CD14-positive monocyte (primary cell): ENCODE measurements around the gene MLN. TPM values are rescaled to one million over a fixed set of nuclear protein-coding genes. Genes with fewer than 3 reads are reported as not detected.

Source experiments
- DNase-seq, 3 donors: peaks; one replicate each; pipeline ENCODE4 v3.0.0-alpha.2; 2011 to 2022
- H2AFZ ChIP-seq: 2 replicates; pipeline ENCODE4 v1.6.0; 2012; ENCODE audit warnings: mild to moderate bottlenecking, low read depth, low read length, inconsistent platforms; ENCODE audit not compliant: insufficient read depth, poor library complexity, severe bottlenecking
- H3K27ac ChIP-seq, 2 donors: 1 replicate in 1 of 2; 2 replicates in 1 of 2; pipeline ENCODE4 v1.5.1; 2012 to 2013; ENCODE audit warnings: low read length in 2 of 2, control low read depth in 1 of 2, inconsistent platforms in 1 of 2, low read depth in 1 of 2, mild to moderate bottlenecking in 1 of 2
- H3K27me3 ChIP-seq, 2 donors: one replicate each; pipeline versions ENCODE4 v1.6.0 to v1.6.1; 2011 to 2013; ENCODE audit warnings: low read length in 2 of 2; ENCODE audit not compliant: control insufficient read depth in 2 of 2, insufficient read depth in 2 of 2
- H3K36me3 ChIP-seq, 2 donors: replicated peaks in 1 of 2; 1 replicate in 1 of 2; 2 replicates in 1 of 2; pipeline versions ENCODE4 v1.5.1 to v1.6.1; 2012 to 2013; ENCODE audit warnings: low read length in 2 of 2, control low read depth in 1 of 2, inconsistent platforms in 1 of 2, mild to moderate bottlenecking in 1 of 2; ENCODE audit not compliant: insufficient read depth in 2 of 2, control insufficient read depth in 1 of 2
- H3K4me1 ChIP-seq, 2 donors: 1 replicate in 1 of 2; 2 replicates in 1 of 2; pipeline versions ENCODE4 v1.5.1 to v1.6.1; 2012 to 2013; ENCODE audit warnings: low read length in 2 of 2, control low read depth in 1 of 2, inconsistent platforms in 1 of 2, mild to moderate bottlenecking in 1 of 2, moderate library complexity in 1 of 2; ENCODE audit not compliant: insufficient read depth in 2 of 2, control insufficient read depth in 1 of 2
- H3K4me2 ChIP-seq: replicated peaks from 2 replicates; pipeline ENCODE3; 2012; ENCODE audit warnings: low read length, moderate library complexity, mild to moderate bottlenecking; ENCODE audit not compliant: poor library complexity, severe bottlenecking; ENCODE audit errors: extremely low read depth
- H3K4me3 ChIP-seq, 3 experiments: fragments of 200-600 bp in 1 of 3; sonication (generic) in 1 of 3; replicated peaks in 1 of 3; 1 replicate in 2 of 3; 2 replicates in 1 of 3; pipeline ENCODE4 v1.5.1; 2011 to 2013; ENCODE audit warnings: low read length in 3 of 3, mild to moderate bottlenecking in 3 of 3, control low read depth in 2 of 3, low read depth in 2 of 3, inconsistent platforms in 1 of 3, moderate library complexity in 1 of 3
- H3K79me2 ChIP-seq: 2 replicates; pipeline ENCODE4 v1.6.0; 2012; ENCODE audit warnings: mild to moderate bottlenecking, control low read depth, inconsistent platforms, low read length, moderate library complexity; ENCODE audit not compliant: insufficient read depth
- H3K9ac ChIP-seq: 2 replicates; pipeline ENCODE4 v1.6.0; 2017; ENCODE audit warnings: low read length, mild to moderate bottlenecking; ENCODE audit not compliant: insufficient read depth, poor library complexity, severe bottlenecking
- H3K9me3 ChIP-seq, 2 donors: replicated peaks in 1 of 2; 1 replicate in 1 of 2; 2 replicates in 1 of 2; pipeline versions ENCODE4 v1.5.1 to v1.6.1; 2012 to 2013; ENCODE audit warnings: low read length in 2 of 2, control low read depth in 1 of 2; ENCODE audit not compliant: control insufficient read depth in 1 of 2, insufficient read depth in 1 of 2
- H4K20me1 ChIP-seq: 2 replicates; pipeline ENCODE4 v1.6.0; 2012; ENCODE audit warnings: mild to moderate bottlenecking, low read length, control low read depth, moderate library complexity; ENCODE audit not compliant: insufficient read depth
- H3K27ac Mint-ChIP-seq, 7 donors: one replicate each; pipeline ENCODE4 v1.8.0; 2020; ENCODE audit warnings: mild to moderate bottlenecking in 7 of 7, mixed read lengths in 7 of 7, moderate library complexity in 6 of 7, inconsistent platforms in 2 of 7
- H3K27me3 Mint-ChIP-seq, 3 donors: one replicate each; pipeline ENCODE4 v1.8.0; 2021 to 2022; ENCODE audit warnings: low read depth in 3 of 3, mild to moderate bottlenecking in 3 of 3, mixed read lengths in 3 of 3, moderate library complexity in 3 of 3, inconsistent platforms in 1 of 3
- H3K36me3 Mint-ChIP-seq, 2 donors: one replicate each; pipeline ENCODE4 v1.8.0; 2020; ENCODE audit warnings: mixed read lengths in 2 of 2, inconsistent platforms in 1 of 2, mild to moderate bottlenecking in 1 of 2
- H3K4me1 Mint-ChIP-seq: one replicate; pipeline ENCODE4 v1.8.0; 2020; ENCODE audit warnings: mild to moderate bottlenecking, mixed read lengths
- H3K4me3 Mint-ChIP-seq, 2 donors: one replicate each; pipeline ENCODE4 v1.8.0; 2020; ENCODE audit warnings: mild to moderate bottlenecking in 2 of 2, mixed read lengths in 2 of 2, moderate library complexity in 1 of 2
- H3K9me3 Mint-ChIP-seq, 7 donors: one replicate each; pipeline ENCODE4 v1.8.0; 2020 to 2022; ENCODE audit warnings: mixed read lengths in 7 of 7, mild to moderate bottlenecking in 6 of 7, moderate library complexity in 6 of 7, inconsistent platforms in 2 of 7
- CTCF ChIP-seq: fragments of 200-600 bp; IDR thresholded peaks from one replicate; pipeline ENCODE4 v1.8.0; 2022; ENCODE audit warnings: antibody characterized with exemption, mild to moderate bottlenecking
- WGBS: methylation state at CpG from one replicate; pipeline ENCODE4 v1.1.5; 2013; ENCODE audit warnings: missing lambda C conversion rate; ENCODE audit not compliant: insufficient coverage; 5-methylcytosine and 5-hydroxymethylcytosine counted together
- intact Hi-C, 2 donors: fragments of 100-400 bp; cut with micrococcal nuclease; formaldehyde crosslinking; loops; one replicate each; pipeline versions ENCODE4 v1.15.0 to v1.15.1; 2023
- polyA plus RNA-seq, 3 donors: library from polyadenylated mRNA; depleted of rRNA in 1 of 3; unstranded in 2 of 3; stranded (reverse) in 1 of 3; fragments of 300-500 nt in 2 of 3; fragments of >200 nt in 1 of 3; fragmentation: Illumina TruSeq in 2 of 3; gene quantifications; 1 replicate in 2 of 3; 2 replicates in 1 of 3; pipeline ENCODE4 v1.2.3, GENCODE V29; 2012 to 2021

MLN gene
- polyA plus RNA-seq, 3 donors, result not detected

GRCh38 chr6:33748841-33749240 is 55.0 kb downstream of the MLN start:
- no peak overlapping the region for H2AFZ ChIP-seq
- H3K4me3 ChIP-seq, result no peak overlapping the region
- intact Hi-C loops, result no loop called here
- H3K4me2 ChIP-seq, result no peak overlapping the region
- Mint-ChIP-seq H3K9me3 (no peaks in the 10 kb centered on the region), H3K4me1 (peaks cover 13% of the 10 kb centered on the region), H3K27me3 (peaks cover 0 to 9% (median 4%) of the 10 kb centered on the region in 3 donors), H3K36me3 (no peaks in the 10 kb centered on the region), H3K27ac (no peak overlapping the region), H3K4me3 (no peak overlapping the region)
- no peak for DNase-seq
- H4K20me1 ChIP-seq, result no peaks in the 10 kb centered on the region
- H3K36me3 ChIP-seq, result no peaks in the 10 kb centered on the region
- no peak overlapping the region for H3K27ac ChIP-seq
- no peak overlapping the region for H3K9ac ChIP-seq
- H3K9me3 ChIP-seq, result no peaks in the 10 kb centered on the region
- H3K4me1 ChIP-seq, result no peaks in the 10 kb centered on the region
- H3K27me3 ChIP-seq, result no peaks in the 10 kb centered on the region
- no peak for TF ChIP-seq CTCF
- WGBS, result no CpG with 5 or more reads among the region's 4 CpGs
- H3K79me2 ChIP-seq, result no peaks in the 10 kb centered on the region

- no peaks in the 10 kb centered on the region for H3K9me3 ChIP-seq
- Mint-ChIP-seq H3K9me3 (no peaks in the 10 kb centered on the region), H3K27ac (no peak overlapping the region), H3K4me3 (no peak overlapping the region), H3K27me3 (peaks cover 4 to 12% (median 4%) of the 10 kb centered on the region in 3 donors), H3K4me1 (peaks cover 13% of the 10 kb centered on the region), H3K36me3 (no peaks in the 10 kb centered on the region)
- no peak for DNase-seq
- H3K79me2 ChIP-seq, result no peaks in the 10 kb centered on the region
- H3K4me2 ChIP-seq, result no peak overlapping the region
- H2AFZ ChIP-seq, result no peak overlapping the region
- H3K27me3 ChIP-seq, result no peaks in the 10 kb centered on the region
- H4K20me1 ChIP-seq, result no peaks in the 10 kb centered on the region
- 87% methylated on average over 3 of the region's 5 CpGs for WGBS
- no peaks in the 10 kb centered on the region for H3K4me1 ChIP-seq
- H3K36me3 ChIP-seq, result no peaks in the 10 kb centered on the region
- H3K4me3 ChIP-seq, result no peak overlapping the region
- no peak for TF ChIP-seq CTCF
- intact Hi-C loops, result no loop called here
- H3K9ac ChIP-seq, result no peak overlapping the region
- H3K27ac ChIP-seq, result no peak overlapping the region
Measured at GRCh38 chr6:33747823-33748222, 56.0 kb downstream of the MLN start.
